HG03196 (cell line): Measurements from ENCODE around the gene BTBD9.

ENCODE experiments used
- ATAC-seq: cut with Tn5 transposase; IDR thresholded peaks from one replicate; pipeline ENCODE4 v1.9.1; 2021; ENCODE audit not compliant: unreplicated experiment

BTBD9 gene

DNA sequence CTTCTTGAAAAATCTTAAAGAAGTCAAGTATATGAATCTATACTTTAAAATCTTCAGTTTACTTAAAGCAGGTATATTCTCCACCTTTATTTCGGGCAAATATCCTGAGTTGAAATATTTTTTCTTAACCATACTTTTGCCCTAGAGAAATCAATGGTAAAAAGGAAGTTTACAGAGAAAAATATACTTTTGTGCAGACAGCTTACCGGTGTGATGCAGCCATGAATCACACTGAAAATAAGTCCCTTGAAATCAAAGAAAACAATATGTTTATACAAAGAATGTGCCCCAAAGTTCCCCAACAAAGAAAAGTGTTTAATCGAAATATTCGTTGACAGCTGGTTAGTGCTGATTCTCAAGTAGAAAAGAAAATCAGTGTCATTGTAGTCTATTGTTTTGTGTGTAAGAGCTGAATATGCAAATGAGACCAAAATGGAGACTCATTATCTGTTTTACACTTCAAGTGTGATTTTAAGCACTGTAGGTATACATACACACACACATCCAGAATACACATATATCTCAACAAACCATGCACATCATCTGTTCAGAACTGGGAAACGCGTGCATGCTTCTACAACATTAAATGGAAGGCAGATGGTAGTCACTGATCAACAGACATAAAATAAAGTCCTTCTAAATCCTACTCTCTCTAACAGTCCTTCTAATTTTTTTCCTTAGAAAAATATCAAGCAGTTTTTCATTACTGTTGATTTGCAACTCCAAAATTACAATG, 73.3 kb downstream of the BTBD9 start:
- no peak for ATAC-seq

DNA sequence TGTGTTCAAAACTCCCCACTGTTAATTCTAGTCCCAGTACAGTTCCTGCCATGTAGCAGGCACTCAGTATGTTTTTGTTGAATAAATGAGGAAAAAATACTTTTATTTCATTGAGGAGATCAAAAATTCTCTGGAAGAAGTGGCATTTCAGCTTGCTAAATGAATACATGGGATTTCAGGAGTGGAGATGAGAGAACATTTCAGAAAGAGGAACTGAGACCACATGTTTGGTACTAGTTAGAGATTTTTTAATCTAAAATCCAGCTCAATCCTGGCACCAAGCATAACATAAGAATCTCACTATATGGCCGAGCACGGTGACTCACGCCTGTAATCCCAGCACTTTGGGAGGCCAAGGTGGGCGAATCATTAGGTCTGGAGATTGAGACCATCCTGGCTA, 75.4 kb downstream of the BTBD9 start:
- ATAC-seq, result no peak

DNA sequence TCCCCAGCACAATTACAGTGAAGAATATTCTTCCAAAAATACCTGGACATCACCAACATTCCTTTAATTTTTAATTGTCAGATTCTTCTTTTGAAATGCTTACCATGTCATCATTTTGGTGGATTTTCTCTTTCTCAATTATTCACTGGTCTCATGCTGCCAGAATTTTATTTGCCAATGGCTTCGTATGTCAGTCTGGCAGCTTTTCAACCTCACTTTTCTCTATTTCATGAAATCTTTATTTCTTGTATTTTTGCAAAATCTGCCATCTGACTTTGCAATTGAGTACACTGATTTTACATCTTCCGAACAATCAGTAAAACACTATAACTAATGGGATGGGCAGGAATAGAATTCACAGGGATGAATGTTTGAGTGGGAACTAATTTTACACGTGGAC, 84.1 kb downstream of the BTBD9 start:
- ATAC-seq, result no peak

DNA sequence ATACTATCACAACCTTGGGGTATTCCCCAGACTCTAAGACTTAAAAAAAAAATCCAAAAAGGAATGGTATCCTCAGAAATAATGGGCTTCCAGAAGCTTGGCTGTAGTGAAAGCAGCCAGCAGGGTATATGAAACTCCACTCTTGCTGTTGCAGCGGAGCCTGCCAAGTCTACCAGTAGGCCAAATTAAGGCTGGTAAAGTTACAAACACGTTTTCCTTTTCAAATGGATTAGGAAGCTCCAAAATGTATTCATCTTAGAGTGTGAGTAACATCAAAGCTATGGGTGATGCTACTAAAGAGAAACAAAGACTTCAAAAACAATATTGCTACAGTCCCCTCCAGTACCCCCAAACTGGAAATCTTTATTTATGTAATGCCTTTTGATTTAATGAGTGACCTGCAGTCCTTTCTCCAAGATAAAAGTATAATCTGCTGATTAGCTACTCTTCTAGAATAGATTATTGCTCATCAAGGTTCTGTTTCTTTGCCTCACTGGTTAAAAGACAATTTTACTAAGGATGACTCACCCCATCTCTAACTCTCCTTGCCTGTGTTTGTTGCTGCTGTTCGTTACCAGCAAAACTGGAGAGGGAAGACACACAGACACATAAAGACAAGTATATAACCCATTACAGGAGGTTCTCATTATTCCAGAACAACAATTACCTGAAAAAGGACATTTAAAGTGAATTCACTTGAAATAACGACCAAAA, 84.9 kb downstream of the BTBD9 start:
- no peak for ATAC-seq

DNA sequence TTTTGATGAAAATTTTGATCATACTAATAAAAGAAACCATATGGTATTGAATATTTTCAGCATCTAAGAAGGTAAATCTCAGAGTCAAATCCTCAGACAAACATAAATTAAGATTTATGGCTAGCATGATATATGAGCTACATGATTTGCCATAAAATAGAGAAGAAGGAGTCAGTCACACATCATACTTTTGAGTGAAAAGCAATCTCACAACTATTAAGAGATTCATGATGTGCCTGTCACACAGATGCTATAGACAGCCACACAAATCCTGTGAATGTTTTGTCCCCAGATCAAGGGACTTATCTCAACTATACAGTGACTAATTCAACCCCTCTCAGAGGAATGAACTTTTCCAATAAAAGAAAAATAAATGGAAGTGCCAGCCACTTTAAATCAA, 85.7 kb downstream of the BTBD9 start:
- ATAC-seq, result no peak

DNA sequence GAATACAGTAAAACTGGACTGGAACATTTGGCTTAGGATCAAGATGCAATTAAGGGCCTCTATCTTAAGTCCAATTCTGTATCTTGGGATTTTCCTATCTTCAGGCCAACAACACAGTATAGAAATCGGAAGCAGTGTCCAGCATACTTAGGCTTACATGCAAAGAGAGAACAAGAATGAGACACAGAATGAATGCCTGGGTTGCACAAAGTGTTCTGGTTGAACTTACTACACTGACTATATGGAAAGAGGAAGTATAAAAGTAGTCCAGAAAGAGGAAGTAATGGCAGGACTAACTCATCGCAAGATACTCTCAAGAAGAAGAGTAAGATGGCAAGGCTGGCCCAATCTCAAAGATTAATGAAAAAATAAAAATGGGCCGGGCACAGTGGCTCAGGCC, 87.6 kb downstream of the BTBD9 start:
- ATAC-seq, result no peak

DNA sequence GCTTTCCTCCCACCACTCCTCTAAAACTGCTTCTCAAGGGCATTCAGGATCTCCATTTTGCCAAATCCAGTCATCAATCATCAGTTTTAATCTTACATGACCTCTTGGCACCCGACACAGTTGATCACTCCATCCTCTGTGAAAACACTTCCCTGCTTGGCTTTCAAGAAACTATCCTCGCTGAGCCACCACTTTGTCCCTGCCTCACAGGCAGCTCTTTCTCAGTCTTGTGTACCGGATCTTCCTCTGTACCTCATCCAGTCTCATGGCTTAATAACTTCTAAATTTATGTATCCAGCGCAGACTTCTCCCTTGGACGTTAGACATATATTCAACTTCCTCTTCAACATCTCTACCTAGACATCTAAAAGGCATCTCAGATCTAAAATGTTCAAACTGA, 89.9 kb downstream of the BTBD9 start:
- no peak for ATAC-seq

DNA sequence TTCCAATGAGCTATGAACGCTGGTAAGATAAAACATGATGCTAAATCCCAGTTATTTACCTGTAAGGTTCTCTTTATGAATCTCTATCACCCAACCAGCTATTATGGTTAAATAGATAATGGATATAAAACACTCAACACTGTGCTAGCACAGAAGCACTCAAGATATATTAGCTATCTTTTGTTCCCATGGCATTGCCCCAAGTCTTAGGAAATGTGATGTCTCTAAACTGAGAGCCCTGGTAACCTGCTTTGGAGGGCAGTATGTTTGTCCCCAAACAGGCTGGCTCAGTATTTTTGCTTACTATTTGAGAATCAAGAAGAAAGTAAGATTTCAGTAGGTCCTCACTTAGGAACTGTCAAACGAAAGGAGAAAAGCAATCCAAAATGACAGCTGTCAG, 90.5 kb downstream of the BTBD9 start:
- no peak for ATAC-seq

DNA sequence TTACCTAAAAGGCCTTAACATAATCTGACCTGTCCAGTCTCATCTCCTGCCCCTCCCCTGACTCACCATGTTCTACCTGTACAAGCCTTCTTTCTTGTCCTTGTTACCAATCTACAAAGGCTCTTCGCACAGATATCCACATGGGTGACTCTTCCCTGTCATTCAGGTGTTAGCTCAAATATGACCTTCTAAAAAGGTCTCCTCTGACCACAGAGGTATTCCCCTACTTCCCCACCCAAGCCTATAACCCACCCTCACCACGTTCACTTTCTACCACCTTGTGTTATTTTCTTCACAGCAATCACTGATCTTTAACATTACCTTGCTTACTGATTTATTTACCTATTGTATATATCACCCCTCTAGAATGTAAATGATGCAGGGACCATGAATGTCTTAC, 96.7 kb downstream of the BTBD9 start:
- no peak for ATAC-seq

DNA sequence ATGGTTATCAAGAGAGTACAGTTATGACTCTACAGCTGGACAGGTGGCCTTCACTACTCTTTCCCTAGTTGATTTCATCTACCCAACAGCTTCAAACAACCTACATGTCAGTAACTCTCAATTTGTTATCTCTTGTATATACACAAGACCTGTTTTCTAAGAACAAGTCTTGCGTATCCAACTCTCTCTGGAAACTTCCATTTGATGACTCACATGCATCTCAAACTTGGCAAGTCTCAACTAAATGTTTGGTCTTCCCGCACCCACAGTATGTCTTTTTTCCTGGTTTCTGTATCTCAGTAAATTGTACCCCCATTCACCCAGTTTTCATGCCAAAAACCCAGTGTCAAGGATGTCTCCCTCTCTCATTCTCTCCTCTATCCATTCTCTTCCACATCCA, 97.7 kb downstream of the BTBD9 start:
- ATAC-seq, result no peak

DNA sequence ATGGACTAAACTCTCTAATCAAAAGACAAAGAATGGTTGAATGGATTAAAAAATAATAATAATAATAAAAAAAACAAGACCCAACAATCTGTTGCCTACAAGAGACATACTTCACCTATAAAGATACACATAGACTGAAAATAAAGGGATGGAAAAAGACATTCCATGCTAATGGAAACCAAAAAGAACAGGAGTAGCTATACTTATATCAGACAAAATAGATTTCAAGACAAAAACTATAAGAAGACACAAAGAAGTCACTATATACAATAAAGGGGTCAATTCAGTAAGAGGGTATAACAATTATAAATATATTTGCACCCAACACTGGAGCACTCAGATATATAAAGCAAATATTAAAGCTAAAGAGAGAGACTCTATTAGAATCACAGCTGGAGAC, 106.7 kb downstream of the BTBD9 start:
- ATAC-seq, result no peak

DNA sequence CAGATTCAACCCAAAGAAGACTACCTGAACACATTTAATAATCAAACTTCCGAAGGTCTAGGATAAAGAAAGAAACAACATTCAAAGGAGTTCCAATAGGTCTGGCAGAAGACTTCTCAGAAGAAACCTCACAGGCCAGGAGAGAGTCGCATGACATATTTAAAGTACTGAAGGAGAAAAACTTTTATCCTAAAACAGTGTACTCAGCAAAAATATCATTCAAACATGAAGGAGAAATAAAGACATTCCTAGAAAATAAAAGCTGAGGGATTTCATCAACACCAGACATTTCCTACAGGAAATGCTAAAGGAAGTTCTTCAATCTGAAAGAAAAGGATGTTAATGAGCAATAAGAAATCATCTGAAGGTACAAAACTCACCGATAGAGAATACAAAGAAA, 108.6 kb downstream of the BTBD9 start:
- no peak for ATAC-seq

DNA sequence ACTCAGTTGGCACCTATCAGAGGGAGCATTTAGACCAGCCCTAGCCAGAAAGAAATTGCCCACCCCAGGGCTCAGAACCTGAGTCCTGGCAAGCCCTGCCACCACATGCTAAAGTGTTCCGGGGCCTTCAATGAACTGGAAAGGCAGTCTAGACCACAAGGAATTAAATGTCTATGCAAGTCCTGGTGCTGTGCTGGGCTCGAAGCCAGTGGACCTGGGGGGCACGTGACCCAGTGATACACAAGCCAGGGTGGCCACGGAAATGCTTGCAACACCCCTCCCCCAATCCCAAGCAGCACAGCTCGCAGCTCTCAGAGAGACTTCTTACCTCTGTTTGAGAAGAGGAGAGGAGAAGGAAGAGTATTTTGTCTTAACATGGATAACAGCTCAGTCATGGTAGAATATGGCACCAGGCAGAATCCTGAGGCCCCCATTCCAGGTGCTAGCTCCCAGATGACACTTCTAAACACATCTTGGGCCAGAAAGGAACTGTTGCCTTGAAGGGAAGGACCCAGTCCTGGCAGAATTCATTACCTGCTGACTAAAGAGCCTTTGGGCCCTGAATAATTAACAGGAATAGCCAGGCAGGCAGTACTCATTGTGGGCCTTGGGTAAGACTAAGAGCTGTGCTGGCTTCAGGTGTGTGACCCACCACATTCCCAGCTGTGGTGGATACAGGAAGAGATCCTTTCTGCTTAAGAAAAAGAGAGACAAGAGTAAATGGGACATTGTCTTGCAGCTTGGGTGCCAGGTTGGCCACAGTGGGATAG, 111.3 kb downstream of the BTBD9 start:
- ATAC-seq, result no peak

DNA sequence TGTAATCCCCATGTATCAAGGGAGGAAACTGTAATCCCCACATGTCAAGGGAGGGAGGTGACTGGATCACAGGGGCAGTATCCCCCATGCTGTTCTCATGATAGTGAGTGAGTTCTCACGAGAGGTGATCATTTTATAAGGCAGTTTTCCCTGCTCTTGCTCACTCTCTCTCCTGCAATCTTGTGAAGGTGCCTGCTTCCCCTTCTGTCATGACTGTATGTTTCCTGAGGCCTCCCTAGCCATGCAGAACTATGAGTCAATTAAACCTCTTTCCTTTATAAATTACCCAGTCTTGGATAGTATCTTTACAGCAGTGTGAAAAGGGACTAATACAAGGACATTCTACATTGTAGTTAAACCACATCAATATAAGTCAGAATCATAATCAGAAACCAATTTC, 112.4 kb downstream of the BTBD9 start:
- ATAC-seq, result no peak

DNA sequence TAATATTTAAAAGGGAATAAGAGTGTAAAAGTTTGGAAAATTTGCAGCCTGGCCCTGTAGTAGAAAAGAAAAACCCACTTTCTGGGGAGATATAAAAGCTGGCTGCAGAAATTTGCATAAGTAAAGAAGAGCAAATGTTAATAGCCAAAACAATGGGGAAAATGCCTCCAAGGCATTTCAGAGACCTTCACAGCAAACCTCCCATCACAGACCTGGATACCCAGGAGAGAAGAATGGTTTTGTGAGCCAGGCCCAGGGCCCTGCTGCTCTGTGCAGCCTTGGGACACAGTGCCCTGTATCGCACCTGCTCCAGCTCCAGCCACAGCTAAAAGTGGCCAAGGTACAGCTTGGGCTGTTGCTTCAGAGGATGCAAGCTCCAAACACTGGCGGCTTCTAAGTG, 113.8 kb downstream of the BTBD9 start:
- ATAC-seq, result no peak

DNA sequence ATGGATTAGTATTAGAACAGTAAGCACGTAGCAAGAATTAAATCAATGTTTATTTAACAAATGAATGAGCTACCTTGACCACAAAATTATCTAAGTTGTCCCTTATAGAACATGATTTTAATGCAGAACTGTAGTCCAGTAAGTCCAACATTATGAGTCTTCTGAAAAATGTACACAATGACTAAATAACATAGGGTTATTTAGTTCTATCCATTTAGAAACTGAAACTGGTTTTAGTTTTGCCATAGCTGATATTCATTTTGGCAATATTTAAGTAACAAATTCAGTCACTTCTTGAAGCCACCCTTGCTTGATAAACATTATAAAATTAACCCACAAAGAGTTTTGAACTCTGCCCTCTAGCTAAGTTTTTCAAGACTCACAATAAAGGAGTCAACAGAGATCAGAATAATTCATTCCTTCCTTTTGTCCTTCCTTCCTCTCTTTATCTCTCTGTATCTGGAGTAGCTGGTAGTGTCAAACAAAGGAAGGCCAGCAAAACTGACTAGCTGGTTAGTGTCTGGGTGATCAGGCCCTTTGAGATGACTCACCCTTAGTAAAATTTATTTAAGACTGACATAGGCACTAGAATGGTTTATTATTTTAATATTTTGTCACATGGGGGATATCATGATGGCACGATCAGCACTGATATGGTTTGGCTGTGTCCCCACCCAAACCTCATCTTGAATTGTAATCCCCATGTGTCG, 115.1 kb downstream of the BTBD9 start:
- no peak for ATAC-seq

DNA sequence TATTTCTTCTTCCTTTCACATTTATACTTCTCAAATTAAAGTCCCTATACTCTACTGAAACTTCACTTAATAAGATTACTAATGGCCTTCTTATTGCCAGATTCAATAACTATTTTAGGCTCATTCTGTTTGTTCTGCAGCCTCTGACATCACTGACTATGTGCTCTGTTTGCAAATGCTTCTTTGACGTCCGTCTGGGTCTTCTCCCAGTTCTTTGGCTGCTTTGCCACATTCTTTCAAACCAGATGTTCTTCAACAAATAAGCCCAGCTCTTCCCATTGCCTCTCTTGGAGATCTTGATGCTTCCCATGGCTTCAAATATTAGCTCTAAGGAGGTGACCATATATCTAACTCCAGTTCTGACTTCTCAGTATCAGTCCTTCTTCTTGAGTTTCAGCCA, 117.4 kb downstream of the BTBD9 start:
- ATAC-seq, result no peak

DNA sequence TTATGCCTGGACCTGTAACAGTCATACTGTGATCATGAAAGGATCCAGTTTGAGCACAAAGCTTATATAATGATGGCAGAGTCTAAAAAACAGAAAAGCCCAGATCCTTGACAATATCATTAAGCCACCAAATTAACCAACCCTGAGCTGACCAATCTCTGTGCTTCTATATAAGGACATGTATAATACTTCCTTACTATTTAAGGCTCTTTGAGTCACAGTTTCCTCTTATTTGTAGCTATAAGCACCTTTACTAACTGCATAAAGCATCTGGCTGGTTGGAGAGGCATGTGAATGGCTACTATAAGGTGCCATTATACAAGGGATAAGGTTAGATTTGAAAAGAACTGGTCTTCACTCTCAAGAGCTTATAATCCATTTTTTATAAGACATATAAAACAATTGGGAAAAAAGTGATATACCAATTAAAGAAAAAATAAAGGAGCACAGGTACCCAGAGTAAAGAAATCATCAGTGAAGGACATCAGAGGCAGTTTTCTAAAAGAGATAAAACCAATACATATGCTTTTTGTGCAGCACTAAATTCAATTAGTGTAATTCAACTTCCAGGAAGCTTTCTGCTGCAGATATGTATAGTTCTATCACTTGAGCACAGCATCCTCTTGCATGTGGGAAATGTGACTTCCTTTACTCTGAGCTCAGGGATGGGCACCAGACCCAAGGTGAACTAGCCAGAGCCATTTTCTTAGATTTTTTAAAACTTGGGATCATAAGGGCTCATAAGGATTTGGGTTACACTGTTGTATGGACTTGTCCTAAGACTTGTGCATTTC, 121.0 kb downstream of the BTBD9 start:
- no peak for ATAC-seq

DNA sequence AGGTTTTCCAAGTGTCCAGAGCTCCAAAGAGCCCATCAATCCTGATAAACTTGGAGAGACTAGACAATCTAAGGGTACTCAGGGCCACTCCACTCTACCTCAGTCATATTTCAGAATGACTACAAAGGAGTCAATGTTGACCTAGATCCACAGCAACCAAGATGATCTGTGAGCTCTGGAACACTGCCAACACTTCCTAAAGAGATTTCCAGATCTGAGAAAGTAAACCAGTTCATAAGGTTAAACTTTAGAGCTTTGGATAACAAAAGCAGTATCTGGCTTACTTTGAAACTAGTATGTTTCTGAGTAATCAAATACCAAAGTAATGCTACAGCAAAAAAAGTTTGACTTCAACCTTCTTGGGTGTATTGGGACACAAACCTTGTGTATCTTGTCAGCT, 122.7 kb downstream of the BTBD9 start:
- ATAC-seq, result no peak

DNA sequence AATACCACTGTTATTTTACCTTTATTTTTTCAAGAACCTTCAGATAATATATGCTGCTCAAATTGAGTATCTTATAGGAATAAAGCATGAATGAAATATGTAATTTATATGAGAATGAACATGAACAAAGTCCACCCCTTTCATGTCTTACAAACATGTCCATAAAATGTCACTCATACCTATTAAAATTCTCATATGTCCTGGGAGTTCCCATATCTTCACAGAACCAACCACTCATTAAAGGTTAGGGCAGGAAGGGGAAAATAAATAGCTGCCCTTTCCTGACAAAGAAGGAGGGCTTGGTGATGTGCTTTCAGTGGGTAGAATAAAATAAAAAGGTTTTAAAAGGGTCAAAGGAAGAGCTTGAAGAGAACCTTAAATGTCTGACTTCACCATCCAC, 125.3 kb downstream of the BTBD9 start:
- no peak for ATAC-seq

DNA sequence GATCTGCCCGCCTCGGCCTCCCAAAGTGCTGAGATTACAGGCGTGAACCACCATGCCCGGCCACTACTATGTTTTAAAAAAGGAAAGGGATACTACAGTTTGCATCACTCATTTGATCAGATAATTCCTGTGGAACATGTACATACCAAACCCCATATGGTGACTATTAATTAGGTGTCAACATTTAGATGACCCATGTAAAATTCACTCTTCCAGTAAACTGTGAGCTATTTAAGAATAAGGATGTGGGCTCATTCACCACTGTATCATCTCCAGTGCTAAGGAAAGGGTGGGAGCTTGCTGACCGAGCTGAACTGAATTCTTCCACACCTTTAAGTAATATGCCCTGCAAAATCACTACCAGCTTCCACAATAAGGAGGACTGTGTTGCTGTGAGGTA, 127.5 kb downstream of the BTBD9 start:
- no peak for ATAC-seq
